ENCODE results near the gene ESYT3.
"Not testable (repeated sequence)": the region's sequence is repeated elsewhere in the genome, so short reads cannot be mapped to it uniquely, and the experiment has no call there.

The ESYT3 gene

DNA sequence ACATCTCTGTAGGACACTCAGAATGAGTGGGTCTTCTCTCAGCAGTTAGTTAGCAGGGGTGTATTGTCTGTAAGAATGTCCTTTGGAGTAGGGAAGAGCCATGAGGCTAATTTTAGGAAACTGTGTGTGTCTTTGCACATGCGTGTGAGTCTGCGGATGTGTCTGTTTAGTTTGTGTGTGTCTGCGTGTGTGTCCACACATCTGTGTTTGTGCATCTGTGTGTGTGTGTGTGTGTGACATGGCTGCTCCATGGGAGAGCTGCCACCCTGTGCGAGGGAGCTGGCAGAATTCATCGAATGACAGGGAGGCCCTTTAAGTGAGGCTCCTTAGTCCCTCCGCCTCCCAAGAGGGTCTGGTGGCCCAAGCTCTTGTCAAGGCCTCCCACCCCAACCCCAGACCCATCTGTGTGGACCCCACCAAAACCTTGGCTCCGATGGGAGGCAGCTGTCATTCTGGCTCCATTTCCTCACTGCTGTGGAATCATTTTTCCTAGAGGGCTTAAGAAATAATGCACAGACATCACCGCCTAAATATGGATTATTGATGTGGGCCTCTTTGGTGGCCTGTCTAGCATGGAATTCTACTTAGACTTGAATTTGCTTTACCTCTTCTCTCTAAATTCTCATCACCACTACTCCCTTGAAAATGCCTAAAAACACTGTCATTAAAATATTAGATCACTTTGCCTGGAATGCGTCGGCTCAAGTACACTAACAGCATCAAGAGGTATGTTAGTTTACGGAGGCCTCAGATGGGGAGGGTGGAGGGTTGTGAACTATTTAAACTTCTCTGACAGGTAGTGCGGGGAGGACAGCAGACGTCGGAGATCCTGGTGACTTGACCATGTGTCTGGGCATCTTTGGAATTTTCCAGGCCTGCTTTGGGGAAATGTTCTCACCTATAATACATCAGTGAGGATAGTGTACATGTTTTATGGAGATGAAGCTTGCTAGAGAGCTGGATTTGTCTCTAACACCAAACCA lies 9.4 kb downstream of the ESYT3 start:
- no peak for DNase-seq (ENCODE audit: low read depth in 2 of 2)

DNA sequence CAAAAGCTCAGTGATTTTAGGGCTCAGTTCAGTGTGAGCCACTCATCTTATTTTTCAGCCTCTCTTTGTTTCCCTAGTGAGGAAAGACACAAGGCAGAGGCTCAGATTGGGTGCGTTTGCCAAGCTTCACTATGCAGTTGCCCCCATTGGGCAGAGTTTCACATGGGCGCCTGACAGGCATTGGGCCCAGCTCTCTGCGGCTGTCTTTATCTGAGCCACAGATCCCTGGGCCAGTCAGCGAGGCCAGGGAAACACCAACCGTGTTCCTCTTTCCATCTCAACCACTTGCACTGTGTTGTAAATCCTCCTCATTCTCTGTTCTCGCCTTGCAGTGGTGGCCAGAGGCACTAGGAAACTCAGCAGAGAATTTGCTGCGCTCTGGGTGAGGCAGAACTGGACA lies 10.8 kb downstream of the ESYT3 start:
- no peak for DNase-seq (ENCODE audit: low read depth in 2 of 2)

DNA sequence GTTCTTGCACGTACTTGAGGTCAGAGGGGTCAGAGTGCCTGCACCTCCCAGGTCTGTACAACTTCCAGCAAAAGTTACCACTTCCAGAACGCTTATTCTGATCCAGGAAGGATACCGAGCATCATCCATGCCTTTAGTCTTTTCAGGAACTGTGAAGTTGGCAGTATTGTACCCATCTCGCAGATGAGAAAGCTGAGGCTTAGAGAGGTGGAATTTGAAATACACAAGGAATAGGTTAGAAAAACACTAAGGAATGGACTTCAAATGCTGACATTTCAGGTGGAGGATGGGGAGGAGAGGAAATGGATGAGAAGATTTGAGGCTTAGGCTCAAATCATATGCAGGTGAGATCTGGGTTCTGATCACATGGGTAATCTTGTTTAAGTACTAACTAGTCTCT lies 11.2 kb downstream of the ESYT3 start:
- no peak for DNase-seq (ENCODE audit: low read depth in 2 of 2)

DNA sequence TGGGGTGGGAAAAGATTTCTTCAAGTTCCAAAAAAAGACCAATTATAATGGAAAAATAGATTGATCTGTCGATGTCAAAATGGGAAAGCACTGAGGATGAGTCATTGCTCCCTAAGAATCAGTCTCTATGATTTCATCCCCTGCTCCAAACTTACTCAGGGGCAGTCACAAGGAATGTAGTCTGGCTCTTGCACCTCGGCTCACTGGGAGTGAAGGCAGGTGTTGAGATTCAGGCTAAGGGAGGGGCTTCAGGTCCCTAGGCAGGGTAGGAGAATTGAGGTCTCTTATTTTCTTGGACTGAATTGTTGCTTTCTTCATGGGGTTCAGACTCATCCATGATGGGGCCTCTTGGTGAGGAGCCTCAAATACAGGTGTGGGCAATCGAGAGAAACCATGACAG lies 14.2 kb downstream of the ESYT3 start:
- DNase-seq (ENCODE audit: low read depth in 2 of 2) = no peak

DNA sequence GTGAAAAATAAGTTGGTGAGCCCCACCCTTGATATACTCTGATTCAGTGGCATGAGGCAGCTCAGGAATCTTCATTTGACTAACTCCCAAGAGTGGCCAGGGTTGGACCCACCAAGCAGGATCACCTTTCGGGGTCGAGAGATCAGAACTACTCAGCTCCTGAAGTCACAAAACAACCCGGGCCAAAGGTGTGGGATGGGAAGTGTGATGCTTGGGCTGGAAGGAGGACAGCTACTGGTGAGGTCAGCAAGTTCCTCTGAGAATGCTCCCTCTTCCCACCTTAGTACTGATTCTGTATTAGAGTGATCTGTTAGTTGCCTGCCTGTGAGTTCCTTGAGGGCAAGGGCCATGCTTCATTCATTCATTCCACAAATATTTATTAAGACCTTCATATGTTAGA lies 15.1 kb downstream of the ESYT3 start:
- DNase-seq (ENCODE audit: low read depth in 2 of 2) = no peak

DNA sequence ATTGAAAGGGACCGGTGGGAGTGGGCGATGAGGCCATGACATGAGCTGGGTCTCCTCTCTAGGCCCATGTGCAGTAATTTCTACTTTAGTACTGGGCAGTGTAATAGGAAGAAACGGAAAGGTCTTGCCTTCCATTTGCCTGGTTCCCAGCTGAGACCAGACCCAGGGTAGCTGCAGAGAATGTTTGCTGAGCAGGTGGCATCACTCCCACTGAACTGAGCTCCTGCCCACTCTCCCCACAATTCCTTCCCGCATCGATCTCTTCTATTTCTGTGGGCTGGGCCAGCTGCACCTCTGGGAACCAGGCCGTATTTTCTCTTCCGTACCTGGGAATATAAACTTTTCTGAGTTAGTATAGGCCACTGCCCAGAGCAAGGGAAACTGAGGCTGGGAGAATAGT lies 15.8 kb downstream of the ESYT3 start:
- DNase-seq (ENCODE audit: low read depth in 2 of 2) = no peak

DNA sequence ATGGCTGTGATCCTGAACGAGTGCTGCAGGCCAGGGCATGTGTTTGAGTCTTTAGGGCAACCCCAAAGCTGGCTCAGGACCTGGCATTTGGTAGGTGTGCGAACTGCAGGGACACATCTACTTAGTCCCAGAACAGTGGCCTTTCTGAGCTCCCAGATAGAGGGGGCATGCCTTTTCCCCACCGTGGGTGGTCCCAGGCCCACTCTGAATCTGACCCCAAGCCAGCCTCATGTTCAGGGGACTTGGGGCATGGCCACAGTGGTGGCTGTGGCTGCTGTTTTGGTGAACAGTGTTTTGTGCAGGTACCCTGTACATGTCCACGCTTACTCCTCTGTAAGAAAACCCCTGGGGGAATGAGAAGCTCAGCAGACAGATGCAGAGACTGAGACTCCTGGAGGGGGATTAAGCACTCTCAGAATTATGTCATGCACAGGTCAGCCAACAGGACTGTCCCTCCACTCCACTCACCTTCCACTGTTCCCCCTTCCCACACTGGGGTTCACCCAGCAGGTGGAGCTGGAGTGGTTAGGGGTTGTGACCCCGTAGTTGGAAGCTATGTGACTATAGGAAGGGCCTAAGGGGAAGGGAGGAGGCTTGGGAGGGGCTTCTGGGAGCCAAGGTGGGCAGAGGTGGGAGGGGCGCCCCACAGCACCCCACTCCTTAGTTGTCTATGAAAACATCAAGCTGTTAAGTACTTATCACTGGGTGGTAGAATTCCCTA lies 16.4 kb downstream of the ESYT3 start:
- no peak for DNase-seq (ENCODE audit: low read depth in 2 of 2)

DNA sequence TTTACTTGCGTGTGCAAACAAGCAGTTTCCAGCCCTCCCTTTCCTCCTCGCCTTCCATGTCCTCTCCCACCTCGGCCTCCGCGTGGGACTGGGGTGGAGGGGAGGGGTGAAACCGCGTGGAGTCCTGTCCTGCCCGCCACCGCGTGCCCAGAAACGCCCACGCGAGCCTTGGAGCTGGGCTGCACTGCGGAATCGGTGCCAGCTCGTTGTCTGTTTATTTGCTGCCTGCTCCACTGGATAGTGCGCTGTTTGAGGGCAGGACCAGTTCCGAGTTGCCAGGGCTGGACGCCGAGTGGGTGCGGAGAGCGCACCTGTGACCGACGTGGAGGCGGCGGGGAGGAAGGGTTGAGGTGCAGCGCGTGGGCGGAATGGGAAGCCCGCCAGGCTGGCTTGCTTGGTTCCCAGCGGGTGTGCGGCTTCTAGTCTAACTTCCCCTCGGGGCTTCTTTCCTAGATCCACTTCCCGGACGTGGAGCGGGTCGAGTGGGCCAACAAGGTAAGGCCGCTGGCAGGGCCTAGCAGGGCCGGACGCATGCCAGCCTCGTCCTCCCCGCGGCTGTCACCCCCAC lies 17.3 kb downstream of the ESYT3 start:
- DNase-seq (ENCODE audit: low read depth in 2 of 2) = no peak

DNA sequence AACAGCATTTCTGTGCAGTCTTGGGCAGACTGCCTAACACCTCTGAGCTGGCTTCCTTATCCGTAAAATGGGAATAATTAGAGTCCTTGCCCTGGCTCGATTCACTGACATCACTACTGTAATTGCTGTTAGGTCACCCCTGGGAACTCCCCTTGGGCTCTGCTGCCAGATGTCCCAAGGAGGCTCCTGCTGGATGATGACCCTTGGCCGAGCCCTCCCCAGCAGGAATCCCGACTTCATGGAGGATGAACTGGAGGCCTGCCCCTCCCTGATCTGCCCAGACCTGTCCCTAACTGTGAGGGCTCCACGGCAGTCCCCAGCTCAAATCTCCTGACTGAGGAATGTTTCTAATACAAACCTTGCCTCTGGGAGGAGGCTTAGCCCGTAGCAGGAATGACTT lies 18.0 kb downstream of the ESYT3 start:
- no peak for DNase-seq (ENCODE audit: low read depth in 2 of 2)

DNA sequence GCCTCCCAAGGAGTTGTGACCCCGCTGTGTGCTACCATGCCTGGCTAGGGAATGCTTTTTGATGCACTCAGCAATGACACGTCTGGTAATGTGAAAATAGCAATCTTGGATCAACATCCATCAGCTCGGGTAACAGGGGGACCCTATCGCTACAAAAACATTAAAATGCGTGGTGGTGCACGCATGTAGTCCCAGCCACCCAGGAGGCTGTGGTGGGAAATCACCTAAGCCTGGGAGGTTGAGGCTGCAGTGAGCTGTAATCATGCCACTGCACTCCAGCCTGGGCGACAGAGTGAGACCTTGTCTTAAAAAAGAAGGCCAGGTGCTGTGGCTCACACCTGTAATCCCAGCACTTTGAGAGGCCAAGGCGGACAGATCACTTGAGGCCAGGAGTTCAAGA lies 19.5 kb downstream of the ESYT3 start:
- DNase-seq (ENCODE audit: low read depth in 2 of 2) = not testable (repeated sequence)

DNA sequence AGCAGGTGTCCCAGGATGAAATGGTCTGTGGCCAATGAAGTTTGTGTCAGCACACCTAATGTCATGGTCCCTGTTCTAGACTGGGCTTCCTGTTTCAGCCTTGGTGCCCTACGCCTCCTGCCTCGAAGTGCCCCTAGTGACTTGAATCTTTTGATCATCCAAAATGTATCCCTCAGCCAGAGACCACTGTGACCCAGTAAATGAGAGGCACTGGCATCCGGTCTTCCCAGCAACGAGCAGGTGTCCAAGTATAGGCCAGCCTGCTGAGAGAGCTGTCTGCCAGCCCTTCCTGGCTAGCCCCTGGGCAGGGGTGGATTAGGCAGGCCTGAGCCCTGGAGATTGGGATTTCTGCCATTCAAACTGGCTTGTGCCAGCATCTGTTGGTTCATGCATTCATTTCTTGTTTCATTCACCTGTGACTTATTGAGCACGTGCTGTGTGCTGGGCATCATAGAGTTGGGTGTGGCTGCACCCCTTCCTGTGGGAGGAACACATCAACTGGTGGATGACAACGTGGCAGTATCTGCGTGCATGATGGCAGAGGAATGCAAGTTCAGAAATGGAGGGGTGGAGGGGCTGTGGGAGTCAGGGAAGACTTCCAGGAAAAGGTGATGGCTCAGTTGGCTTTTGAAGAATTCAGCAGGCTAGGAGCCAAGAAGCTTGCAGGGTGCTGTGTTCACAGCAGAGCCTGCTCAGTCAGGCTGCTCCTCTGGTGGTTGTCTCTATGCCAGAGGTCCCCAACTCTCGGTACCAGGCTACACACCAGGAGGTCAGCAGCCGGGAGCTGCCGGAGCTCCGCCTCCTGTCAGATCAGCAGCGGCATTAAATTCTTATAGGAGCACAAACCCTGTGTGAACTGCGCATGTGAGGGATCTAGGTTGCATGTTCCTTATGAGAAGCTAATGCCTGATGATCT lies 21.6 kb downstream of the ESYT3 start:
- no peak for DNase-seq (ENCODE audit: low read depth in 2 of 2)

DNA sequence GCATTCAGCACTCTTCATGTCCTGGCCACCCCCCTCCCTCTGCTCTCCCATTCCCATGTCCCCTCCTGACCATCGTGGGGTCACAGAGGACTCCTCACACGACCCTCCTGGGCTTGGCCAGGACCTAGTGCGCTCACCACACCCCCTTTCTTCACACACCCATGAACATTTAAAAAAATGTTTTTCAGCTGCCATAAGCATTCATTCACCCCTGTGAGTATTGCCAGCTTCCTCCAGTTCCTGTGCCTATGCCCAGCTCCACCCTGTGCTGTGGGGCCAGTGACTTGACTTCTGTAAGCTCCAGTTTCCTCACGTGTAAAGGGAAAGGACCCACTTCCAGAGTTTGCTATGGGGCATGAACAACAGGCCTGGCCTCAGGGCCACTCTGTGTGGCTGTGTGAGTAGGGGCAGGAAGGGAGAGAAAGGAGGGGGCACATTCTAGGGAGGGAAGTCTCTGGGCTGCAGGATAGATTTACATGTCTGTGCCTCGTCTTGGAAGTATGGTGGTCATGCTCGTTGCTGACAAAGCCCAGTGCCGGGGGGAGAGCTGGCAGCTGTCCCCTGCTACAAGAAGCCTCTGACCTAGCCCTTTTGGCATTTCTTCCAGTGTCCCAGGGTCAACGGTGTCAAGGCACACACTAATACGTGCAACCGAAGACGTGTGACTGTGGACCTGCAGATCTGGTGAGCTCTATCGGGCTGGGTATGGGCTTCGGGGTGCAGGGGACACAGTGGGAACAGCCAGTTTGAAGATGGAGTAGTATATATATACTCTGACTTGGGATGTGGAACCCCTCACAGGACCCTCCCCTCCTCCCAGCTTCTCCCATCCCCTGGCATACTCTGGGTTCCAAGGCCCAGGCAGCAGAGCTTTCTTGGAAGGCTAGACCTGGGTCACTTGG lies 22.8 kb downstream of the ESYT3 start:
- DNase-seq (ENCODE audit: low read depth in 2 of 2) = no peak

DNA sequence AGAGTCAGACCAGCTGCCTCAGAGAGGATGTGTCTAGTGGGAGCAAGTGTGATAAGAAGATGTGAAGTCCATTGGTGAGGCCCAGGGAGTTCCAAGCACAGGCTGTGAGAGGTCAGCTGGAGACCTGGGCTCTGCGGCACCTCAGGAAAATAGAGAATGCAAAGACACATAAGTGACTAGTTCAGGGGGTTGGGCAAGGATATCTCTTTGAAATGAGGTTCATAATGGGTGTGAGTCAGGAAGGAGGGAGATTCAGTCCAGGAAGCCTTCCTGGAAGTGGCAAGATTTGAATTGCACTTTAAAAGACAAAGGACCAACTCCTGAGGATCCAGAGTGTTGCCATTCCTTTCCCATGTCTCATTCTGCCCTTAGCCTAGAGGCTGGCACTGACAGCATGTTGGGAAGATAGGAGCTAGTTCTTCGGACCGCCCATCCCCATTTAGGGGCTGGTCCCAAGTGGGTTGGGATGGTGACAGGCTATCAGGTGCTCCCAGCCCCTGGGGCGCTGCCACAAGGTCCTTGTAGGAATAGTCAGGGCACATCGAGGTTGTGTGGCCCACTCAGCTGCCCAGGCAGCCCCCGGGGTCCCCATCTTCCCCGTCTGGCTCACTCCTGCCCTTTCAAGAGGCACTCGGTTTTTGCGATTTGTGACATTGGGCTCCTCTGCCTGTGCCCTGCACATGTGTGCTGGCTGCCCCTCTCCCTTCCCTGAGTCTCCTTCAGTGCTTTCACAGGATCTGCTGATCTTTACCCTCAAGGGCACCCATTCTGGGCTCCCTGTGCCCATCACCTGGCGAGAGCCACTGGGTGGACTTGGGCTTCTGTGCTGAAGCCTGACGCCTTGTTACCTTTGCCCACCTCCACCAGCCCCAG lies 23.7 kb downstream of the ESYT3 start:
- no peak for DNase-seq (ENCODE audit: low read depth in 2 of 2)

DNA sequence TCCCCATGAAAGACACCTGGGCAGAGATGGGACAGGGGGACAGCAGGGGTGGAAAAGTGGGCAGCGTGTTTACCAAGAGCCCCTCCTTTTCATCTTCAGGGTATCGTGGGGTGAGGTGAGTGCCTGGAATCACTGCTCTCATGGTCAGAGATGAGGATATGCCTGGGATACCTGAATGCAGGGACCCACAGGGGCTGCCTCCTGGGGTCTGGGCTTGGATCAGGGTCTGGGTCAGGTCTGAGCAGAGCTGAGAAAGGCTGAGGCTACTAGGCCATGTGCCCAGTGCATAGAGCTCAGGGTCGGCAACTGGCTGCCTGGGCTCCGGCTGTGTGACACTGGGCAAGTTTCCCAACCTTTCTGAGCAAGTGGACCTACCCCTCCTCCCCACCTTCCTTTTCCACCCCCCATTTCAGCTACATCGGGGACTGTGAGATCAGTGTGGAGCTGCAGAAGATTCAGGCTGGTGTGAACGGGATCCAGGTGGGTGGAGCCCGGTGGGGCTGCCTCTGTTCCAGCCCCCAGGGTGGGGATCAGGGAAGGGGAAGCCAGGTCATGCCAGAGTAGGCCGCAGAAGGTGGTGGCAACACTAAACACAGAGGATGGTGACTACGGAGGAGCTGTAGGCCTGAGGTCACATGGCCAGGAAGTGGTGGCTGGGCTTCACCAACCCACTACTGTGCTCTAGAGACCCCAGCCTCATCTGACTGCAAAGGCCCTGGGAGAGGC lies 24.5 kb downstream of the ESYT3 start:
- no peak for DNase-seq (ENCODE audit: low read depth in 2 of 2)

DNA sequence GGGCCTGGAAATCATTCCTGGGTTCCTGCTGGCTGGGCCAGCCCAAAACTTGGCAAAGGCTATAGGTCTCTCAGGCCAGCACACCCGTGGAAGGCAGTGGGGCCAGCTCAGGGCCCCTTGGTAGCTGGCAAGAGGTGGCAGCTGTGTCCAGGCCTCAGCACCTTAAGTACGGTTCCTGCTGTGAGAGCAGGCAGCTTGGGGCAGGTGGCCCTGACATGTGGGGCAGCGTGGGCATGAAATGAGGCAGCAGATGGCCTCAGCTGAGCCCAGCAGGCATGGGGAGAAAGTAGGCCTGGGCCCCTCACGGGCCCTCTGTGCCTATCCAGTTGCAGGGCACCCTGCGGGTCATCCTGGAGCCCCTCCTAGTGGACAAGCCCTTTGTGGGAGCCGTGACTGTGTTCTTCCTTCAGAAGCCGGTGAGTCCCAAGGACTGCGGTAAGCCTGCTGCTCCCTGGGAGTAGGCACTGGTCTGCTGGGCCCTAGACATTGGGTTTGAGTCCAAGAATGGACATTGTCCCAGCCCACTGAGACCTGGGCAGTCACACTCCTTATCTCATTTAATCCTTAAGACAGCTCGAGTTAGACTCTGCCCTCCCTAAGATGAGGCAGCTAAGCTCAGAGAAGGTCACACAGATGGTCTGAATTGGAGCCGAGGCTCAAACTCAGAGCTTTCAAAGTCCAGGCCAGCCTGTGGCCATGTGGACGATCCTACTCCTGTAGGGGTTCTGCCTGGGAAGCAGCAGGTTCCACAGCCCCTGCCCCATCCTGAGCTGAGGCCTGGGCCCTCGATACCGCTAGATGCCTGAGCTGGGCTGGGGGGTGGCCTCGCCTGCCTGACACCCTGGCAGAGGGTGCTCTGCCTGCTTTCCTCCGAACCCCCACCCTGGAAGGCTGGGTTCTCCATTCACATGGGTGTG lies 25.5 kb downstream of the ESYT3 start:
- DNase-seq (ENCODE audit: low read depth in 2 of 2) = no peak

DNA sequence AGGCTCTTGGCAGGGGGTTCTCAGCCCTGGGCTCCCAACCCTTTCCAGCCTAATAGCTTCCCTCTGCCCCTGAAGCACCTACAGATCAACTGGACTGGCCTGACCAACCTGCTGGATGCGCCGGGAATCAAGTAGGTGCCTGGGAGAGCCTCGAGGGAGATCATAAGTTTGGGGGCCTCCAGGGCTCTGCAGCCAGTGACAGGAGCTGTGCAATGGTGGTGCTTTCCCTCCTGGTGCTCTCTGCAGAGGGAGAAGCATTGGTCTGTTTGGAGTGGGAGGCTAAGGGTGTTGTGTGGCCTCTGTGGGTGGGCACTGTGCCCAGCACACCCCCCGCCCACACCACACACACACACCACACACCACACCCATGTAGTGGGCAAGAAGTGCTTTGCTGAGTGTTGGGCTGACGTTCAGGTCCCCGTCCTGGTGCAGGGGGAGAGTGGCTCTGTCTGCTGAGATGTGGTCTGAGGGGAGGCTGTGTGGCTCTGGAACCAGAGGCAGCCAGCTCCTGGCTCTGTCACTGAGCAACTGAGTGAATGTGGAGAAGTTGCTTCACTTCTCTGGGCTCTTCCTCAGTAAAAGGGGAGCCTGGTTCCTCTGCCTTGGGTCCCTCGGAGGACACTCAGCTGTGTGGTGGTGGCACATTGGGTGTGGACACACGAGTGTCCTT lies 26.3 kb downstream of the ESYT3 start:
- no peak for DNase-seq (ENCODE audit: low read depth in 2 of 2)

DNA sequence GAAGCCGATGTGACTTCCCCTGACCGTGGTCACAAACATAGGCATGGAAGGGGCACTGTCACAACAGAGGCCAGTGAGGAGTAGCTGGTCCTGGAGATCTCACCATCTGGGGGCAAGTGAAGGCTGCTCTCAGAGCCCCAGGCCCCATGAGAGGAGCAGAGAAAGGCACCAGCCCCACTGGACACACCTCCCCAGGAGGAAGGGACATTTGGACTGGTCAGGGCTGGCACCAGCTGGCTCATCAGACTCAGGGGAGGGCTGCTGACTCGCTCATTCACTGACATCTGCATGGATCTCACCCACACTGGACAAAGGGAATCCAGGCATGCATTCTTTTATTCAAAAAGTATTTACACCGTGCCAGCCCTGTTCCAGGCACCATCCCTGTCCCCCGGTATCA lies 26.8 kb downstream of the ESYT3 start:
- DNase-seq (ENCODE audit: low read depth in 2 of 2) = no peak

Data from stimulated activated CD8-positive, alpha-beta memory T cell treated with anti-CD3 and anti-CD28 coated beads, Interleukin-15, amount 100 ng/mL, for 48 hours (primary cell).